PC-3 (cell line): ENCODE results near the gene CEP104. TPM values are rescaled to one million over a fixed set of nuclear protein-coding genes. Genes with fewer than 3 reads are reported as not detected.

Experiments used
- ATAC-seq: fragments of 200-7000 bp; cut with Tn5 transposase; 2 replicates; pipeline ENCODE4 v1.9.1; 2020; ENCODE audit warnings: mild to moderate bottlenecking, moderate library complexity
- BruUV-seq: library from RNA; stranded (reverse); fragments of 400-500 nt; replicated peaks from 2 replicates; lab custom pipeline; 2021; lab: Mats Ljungman, UMichigan
- CTCF ChIA-PET: fragments of 300-600 bp; sonication (Branson Sonifier 250); formaldehyde crosslinking; loops from one replicate; lab custom pipeline; 2022; ENCODE audit warnings: antibody characterized with exemption; lab: Charles Lee
- POLR2A ChIA-PET: fragments of 300-600 bp; sonication (Branson Sonifier 250); formaldehyde crosslinking; loops from one replicate; lab custom pipeline; 2022; ENCODE audit warnings: antibody characterized with exemption; ENCODE audit not compliant: unreplicated experiment; lab: Charles Lee
- DNase-seq: peaks from one replicate; pipeline ENCODE4 v3.0.0-alpha.2; 2015
- H2AFZ ChIP-seq: fragments of 300-600 bp; sonication (generic); 2 replicates; pipeline ENCODE4 v1.6.0; 2016; ENCODE audit warnings: antibody characterized with exemption, low read length
- H3F3A ChIP-seq: fragments of 300-600 bp; sonication (generic); one replicate; pipeline ENCODE4 v1.6.0; 2017; ENCODE audit warnings: antibody characterized with exemption, low read length, control low read depth, mild to moderate bottlenecking; ENCODE audit not compliant: unreplicated experiment
- H3K27ac ChIP-seq: fragments of 300-600 bp; sonication (generic); 2 replicates; pipeline ENCODE4 v1.5.1; 2016; ENCODE audit warnings: mild to moderate bottlenecking, low read length
- H3K27me3 ChIP-seq: fragments of 300-600 bp; sonication (generic); 2 replicates; pipeline ENCODE4 v1.6.1; 2016; ENCODE audit warnings: low read length, mixed read lengths
- H3K36me3 ChIP-seq: fragments of 300-600 bp; sonication (generic); 2 replicates; pipeline ENCODE4 v1.6.1; 2016; ENCODE audit warnings: low read depth, mixed run types, low read length, mixed read lengths
- H3K4me1 ChIP-seq: fragments of 300-600 bp; sonication (generic); 2 replicates; pipeline ENCODE4 v1.5.1; 2016; ENCODE audit warnings: low read length; ENCODE audit not compliant: insufficient read depth
- H3K4me2 ChIP-seq: fragments of 300-600 bp; sonication (generic); 2 replicates; pipeline ENCODE4 v1.6.0; 2016; ENCODE audit warnings: low read length
- H3K4me3 ChIP-seq: fragments of 300-600 bp; sonication (generic); 2 replicates; pipeline ENCODE4 v1.5.1; 2016; ENCODE audit warnings: mild to moderate bottlenecking, low read length, mixed read lengths
- H3K79me2 ChIP-seq: fragments of 300-600 bp; sonication (generic); 2 replicates; pipeline ENCODE4 v1.6.1; 2017; ENCODE audit warnings: low read length, mixed read lengths
- H3K9ac ChIP-seq: fragments of 300-600 bp; sonication (generic); 2 replicates; pipeline ENCODE4 v1.6.0; 2016; ENCODE audit warnings: mild to moderate bottlenecking, low read length
- H3K9me2 ChIP-seq: fragments of 300-600 bp; sonication (generic); replicated peaks from 2 replicates; pipeline ENCODE4 v1.6.1; 2016; ENCODE audit warnings: mixed run types, low read length, mixed read lengths
- H3K9me3 ChIP-seq: fragments of 300-600 bp; sonication (generic); 2 replicates; pipeline ENCODE4 v1.6.1; 2016; ENCODE audit warnings: low read length, mixed read lengths
- H4K20me1 ChIP-seq: fragments of 300-600 bp; sonication (generic); 2 replicates; pipeline ENCODE4 v1.6.1; 2016; ENCODE audit warnings: low read length, mixed read lengths
- EZH2 ChIP-seq: fragments of 300-600 bp; sonication (generic); IDR thresholded peaks from one replicate; pipeline ENCODE4 v1.6.1; 2017; ENCODE audit warnings: antibody characterized with exemption, mild to moderate bottlenecking, low read length; ENCODE audit not compliant: unreplicated experiment
- EZH2phosphoT487 ChIP-seq: fragments of 300-600 bp; sonication (generic); IDR thresholded peaks from 2 replicates; pipeline ENCODE4 v1.6.1; 2018; ENCODE audit warnings: mild to moderate bottlenecking, antibody characterized with exemption, low read length, borderline replicate concordance
- intact Hi-C: fragments of 100-400 bp; cut with micrococcal nuclease; formaldehyde crosslinking; loops from 2 replicates; pipeline ENCODE4 v1.9.0; 2023
- total RNA-seq: library from RNA; depleted of rRNA; stranded (reverse); fragments of >200 nt; gene quantifications from 2 replicates; pipeline ENCODE4 v1.2.3, GENCODE V29; 2014
- TF ChIP-seq, protein P1 (sequence below): fragments of 300-600 bp; sonication (generic); conservative IDR thresholded peaks from 2 replicates; pipeline ENCODE4 v1.5.1; 2017; ENCODE audit warnings: antibody characterized with exemption, low read depth, mild to moderate bottlenecking, low read length

The CEP104 gene
- total RNA-seq, 1 experiment from 2014 or later: 64.1 TPM

DNA sequence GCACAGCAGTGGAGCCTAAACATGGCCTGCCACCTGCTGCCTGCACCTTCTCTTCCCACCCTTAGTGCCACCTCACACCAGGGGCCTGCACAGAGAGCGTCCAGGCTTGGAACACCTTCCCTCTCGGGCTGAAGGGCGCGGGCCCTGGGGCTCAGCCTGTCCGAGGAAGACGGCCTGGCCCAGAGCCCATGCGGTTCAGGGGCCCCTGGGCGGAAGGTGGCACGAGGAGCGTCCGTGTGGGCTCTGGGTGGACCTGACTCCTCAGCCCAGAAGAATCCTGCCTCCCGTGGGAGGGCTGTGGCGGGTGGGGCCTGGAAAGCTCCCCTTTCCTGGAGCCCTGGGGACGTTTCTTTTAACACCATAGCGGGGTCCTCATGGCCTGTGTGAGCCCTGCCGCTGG lies 19.7 kb upstream of the CEP104 start:
- Histone ChIP-seq H3K9me2 (no peaks in the 10 kb centered on the region), H3K27me3 (no peaks in the 10 kb centered on the region), H3K4me2 (no peak overlapping the region), H3F3A (no peaks in the 10 kb centered on the region), H2AFZ (no peak overlapping the region), H3K4me1 (no peaks in the 10 kb centered on the region), H3K27ac (no peak overlapping the region), H3K9me3 (peaks cover 7% of the 10 kb centered on the region), H3K79me2 (no peaks in the 10 kb centered on the region), H4K20me1 (no peaks in the 10 kb centered on the region), H3K9ac (no peak overlapping the region), H3K36me3 (peaks cover 42% of the 10 kb centered on the region), H3K4me3 (no peak overlapping the region)
- ATAC-seq: no peak
- no peak for TF ChIP-seq EZH2phosphoT487
- BruUV-seq: no TSS peak
- DNase-seq: no peak
- CTCF ChIA-PET: no interaction called here
- intact Hi-C loops: no loop called here
- POLR2A ChIA-PET: no interaction called here

DNA sequence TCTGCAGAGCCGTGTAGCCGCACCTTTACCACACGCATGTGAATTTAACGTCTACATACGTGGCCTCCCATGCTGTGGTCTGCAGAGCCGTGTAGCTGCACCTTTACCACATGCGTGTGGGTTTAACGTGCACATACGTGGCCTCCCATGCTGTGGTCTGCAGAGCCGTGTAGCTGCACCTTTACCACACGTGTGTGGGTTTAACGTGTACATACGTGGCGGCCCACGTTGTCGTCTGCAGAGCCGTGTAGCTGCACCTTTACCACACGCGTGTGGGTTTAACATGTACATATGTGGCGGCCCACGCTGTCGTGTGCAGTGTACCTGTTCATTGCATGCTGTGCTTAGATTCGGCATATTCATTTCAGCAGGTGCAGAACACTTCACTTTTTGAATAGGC lies 17.7 kb upstream of the CEP104 start:
- Histone ChIP-seq H3K36me3 (peaks cover 45% of the 10 kb centered on the region), H3K4me3 (no peak overlapping the region), H3K27ac (no peak overlapping the region), H2AFZ (no peak overlapping the region), H3K4me1 (peaks cover 5% of the 10 kb centered on the region; the same call in 1 of the 2 replicates), H3K27me3 (no peaks in the 10 kb centered on the region), H3K9me3 (peaks cover 7% of the 10 kb centered on the region), H3K79me2 (no peaks in the 10 kb centered on the region), H3K9ac (no peak overlapping the region), H4K20me1 (no peaks in the 10 kb centered on the region), H3K4me2 (no peak overlapping the region), H3K9me2 (no peaks in the 10 kb centered on the region), H3F3A (no peaks in the 10 kb centered on the region)
- no TSS peak for BruUV-seq
- ChIA-PET POLR2A (no interaction called here), CTCF (no interaction called here)
- no peak for ATAC-seq
- TF ChIP-seq, protein P1, sequence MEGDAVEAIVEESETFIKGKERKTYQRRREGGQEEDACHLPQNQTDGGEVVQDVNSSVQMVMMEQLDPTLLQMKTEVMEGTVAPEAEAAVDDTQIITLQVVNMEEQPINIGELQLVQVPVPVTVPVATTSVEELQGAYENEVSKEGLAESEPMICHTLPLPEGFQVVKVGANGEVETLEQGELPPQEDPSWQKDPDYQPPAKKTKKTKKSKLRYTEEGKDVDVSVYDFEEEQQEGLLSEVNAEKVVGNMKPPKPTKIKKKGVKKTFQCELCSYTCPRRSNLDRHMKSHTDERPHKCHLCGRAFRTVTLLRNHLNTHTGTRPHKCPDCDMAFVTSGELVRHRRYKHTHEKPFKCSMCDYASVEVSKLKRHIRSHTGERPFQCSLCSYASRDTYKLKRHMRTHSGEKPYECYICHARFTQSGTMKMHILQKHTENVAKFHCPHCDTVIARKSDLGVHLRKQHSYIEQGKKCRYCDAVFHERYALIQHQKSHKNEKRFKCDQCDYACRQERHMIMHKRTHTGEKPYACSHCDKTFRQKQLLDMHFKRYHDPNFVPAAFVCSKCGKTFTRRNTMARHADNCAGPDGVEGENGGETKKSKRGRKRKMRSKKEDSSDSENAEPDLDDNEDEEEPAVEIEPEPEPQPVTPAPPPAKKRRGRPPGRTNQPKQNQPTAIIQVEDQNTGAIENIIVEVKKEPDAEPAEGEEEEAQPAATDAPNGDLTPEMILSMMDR: no peak
- no peak for TF ChIP-seq EZH2phosphoT487
- TF ChIP-seq EZH2: no peak
- DNase-seq: no peak
- intact Hi-C loops: no loop called here

DNA sequence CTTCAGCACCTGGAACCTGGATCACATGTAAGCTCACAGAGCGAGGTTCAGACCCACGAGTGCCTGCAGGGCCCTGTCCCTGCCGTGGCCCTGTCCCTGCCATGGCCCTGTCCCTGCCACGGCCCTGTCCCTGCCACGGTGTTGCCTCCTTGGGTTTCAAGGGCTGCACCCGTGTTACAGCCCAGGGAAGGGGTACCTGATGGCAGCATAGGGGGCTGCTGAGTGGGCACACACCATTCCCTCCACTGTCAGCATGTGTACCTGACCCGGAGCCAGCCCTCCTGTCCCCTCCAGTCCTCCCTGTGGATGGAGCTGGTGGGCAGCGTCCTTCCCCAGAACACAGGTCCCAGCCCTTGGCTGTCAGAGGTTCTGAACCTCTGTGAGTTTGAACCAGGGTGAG lies 15.5 kb upstream of the CEP104 start:
- H2AFZ ChIP-seq: no peak overlapping the region
- H3K4me3 ChIP-seq: no peak overlapping the region
- intact Hi-C loops: no loop called here
- no peaks in the 10 kb centered on the region for H3K27me3 ChIP-seq
- no peaks in the 10 kb centered on the region for H3F3A ChIP-seq
- peaks cover 5% of the 10 kb centered on the region; the same call in 1 of the 2 replicates for H3K4me1 ChIP-seq
- H3K27ac ChIP-seq: no peak overlapping the region
- peaks cover 44% of the 10 kb centered on the region for H3K36me3 ChIP-seq
- no peaks in the 10 kb centered on the region for H3K79me2 ChIP-seq
- H3K4me2 ChIP-seq: no peak overlapping the region
- ChIA-PET POLR2A (no interaction called here), CTCF (no interaction called here)
- no TSS peak for BruUV-seq
- no peaks in the 10 kb centered on the region for H3K9me2 ChIP-seq
- ATAC-seq (no peak), DNase-seq (no peak)
- TF ChIP-seq, protein P1: no peak
- TF ChIP-seq EZH2 (no peak), EZH2phosphoT487 (no peak)
- no peaks in the 10 kb centered on the region for H3K9me3 ChIP-seq
- no peak overlapping the region for H3K9ac ChIP-seq
- no peaks in the 10 kb centered on the region for H4K20me1 ChIP-seq
